ENCODE measurements around the gene SRGAP3. TPM values are rescaled to one million over a fixed set of nuclear protein-coding genes. Genes with fewer than 3 reads are reported as not detected.

SRGAP3 gene
- total RNA-seq, 2 donors from 2014 or later = 5.7 to 6.1 TPM

GRCh38 chr3:8997151-8997550 lies 252.3 kb downstream of the SRGAP3 start:
- no peak for DNase-seq
- no peaks in the 10 kb centered on the region for H3K4me1 ChIP-seq
- H3K27me3 ChIP-seq = no peaks in the 10 kb centered on the region
- H3K4me3 ChIP-seq = no peak overlapping the region
- intact Hi-C loops (cut with DNase I) = no loop called here
- no peak overlapping the region for H3K9ac ChIP-seq (ENCODE audit: low read depth in 2 of 2, low read length in 2 of 2)
- H3K9me3 ChIP-seq = no peaks in the 10 kb centered on the region
- no peak overlapping the region for H3K27ac ChIP-seq
- no peak for TF ChIP-seq CTCF (IDR thresholded peaks at IDR 0.05)
- H3K36me3 ChIP-seq = no peaks in the 10 kb centered on the region

- TF ChIP-seq CTCF (IDR thresholded peaks at IDR 0.05) = no peak
- intact Hi-C loops (cut with DNase I) = no loop called here
Observed at GRCh38 chr3:8996681-8997121, 252.7 kb downstream of the SRGAP3 start.

GRCh38 chr3:8996216-8996615 lies 253.2 kb downstream of the SRGAP3 start:
- intact Hi-C loops (cut with DNase I) = no loop called here
- no peaks in the 10 kb centered on the region for H3K27me3 ChIP-seq
- no peak overlapping the region for H3K27ac ChIP-seq
- no peaks in the 10 kb centered on the region for H3K9me3 ChIP-seq
- H3K36me3 ChIP-seq = no peaks in the 10 kb centered on the region
- no peak overlapping the region for H3K4me3 ChIP-seq
- DNase-seq = no peak
- H3K4me1 ChIP-seq = no peaks in the 10 kb centered on the region
- no peak for TF ChIP-seq CTCF (IDR thresholded peaks at IDR 0.05)
- no peak overlapping the region for H3K9ac ChIP-seq (ENCODE audit: low read depth in 2 of 2, low read length in 2 of 2)

More at GRCh38 chr3:8996681-8997121, 252.7 kb downstream of the SRGAP3 start:
- Histone ChIP-seq H3K27ac (no peak overlapping the region), H3K4me3 (no peak overlapping the region), H3K9ac (ENCODE audit: low read depth in 2 of 2, low read length in 2 of 2) (no peak overlapping the region), H3K36me3 (no peaks in the 10 kb centered on the region), H3K4me1 (no peaks in the 10 kb centered on the region), H3K27me3 (no peaks in the 10 kb centered on the region), H3K9me3 (no peaks in the 10 kb centered on the region)
- no peak for DNase-seq

GRCh38 chr3:8994226-8994625 lies 255.2 kb downstream of the SRGAP3 start:
- Histone ChIP-seq H3K4me3 (no peak overlapping the region), H3K9ac (ENCODE audit: low read depth in 2 of 2, low read length in 2 of 2) (no peak overlapping the region), H3K27me3 (no peaks in the 10 kb centered on the region), H3K4me1 (no peaks in the 10 kb centered on the region), H3K9me3 (no peaks in the 10 kb centered on the region), H3K36me3 (no peaks in the 10 kb centered on the region), H3K27ac (no peak overlapping the region)
- intact Hi-C loops (cut with DNase I) = no loop called here
- DNase-seq = no peak
- TF ChIP-seq CTCF (IDR thresholded peaks at IDR 0.05) = no peak

- DNase-seq = no peak
Observed at GRCh38 chr3:8993331-8993730, 256.1 kb downstream of the SRGAP3 start.

More at GRCh38 chr3:8993331-8993730, 256.1 kb downstream of the SRGAP3 start:
- H3K27me3 ChIP-seq = no peaks in the 10 kb centered on the region
- no peak overlapping the region for H3K27ac ChIP-seq
- H3K9ac ChIP-seq (ENCODE audit: low read depth in 2 of 2, low read length in 2 of 2) = no peak overlapping the region
- no peaks in the 10 kb centered on the region for H3K9me3 ChIP-seq
- intact Hi-C loops (cut with DNase I) = no loop called here
- no peaks in the 10 kb centered on the region for H3K36me3 ChIP-seq
- TF ChIP-seq CTCF (IDR thresholded peaks at IDR 0.05) = no peak
- no peak overlapping the region for H3K4me3 ChIP-seq
- H3K4me1 ChIP-seq = no peaks in the 10 kb centered on the region

Measured in colonic mucosa (tissue), 4 donors.